Neuronal stem cell (in vitro differentiated cells): ENCODE measurements around the gene RGS5.

Experiments used
- DNase-seq: peaks from one replicate; pipeline ENCODE4 v3.0.0-alpha.2; 2013; ENCODE audit warnings: low spot score
- H2AFZ ChIP-seq: one replicate; pipeline ENCODE4 v1.6.1; 2013; ENCODE audit warnings: mild to moderate bottlenecking, low read length, inconsistent platforms
- H2AK5ac ChIP-seq: 2 replicates; pipeline ENCODE4 v1.6.1; 2013; ENCODE audit warnings: low read depth, mild to moderate bottlenecking, inconsistent platforms, low read length, moderate library complexity, mixed read lengths
- H2BK120ac ChIP-seq: 2 replicates; pipeline ENCODE4 v1.6.1; 2013; ENCODE audit warnings: low read depth, mild to moderate bottlenecking, inconsistent platforms, low read length, moderate library complexity, mixed read lengths
- H2BK12ac ChIP-seq: one replicate; pipeline ENCODE4 v1.6.1; 2013; ENCODE audit warnings: low read length, inconsistent platforms
- H2BK15ac ChIP-seq: 2 replicates; pipeline ENCODE4 v1.6.1; 2013; ENCODE audit warnings: mild to moderate bottlenecking, low read length, inconsistent platforms, mixed read lengths
- H2BK5ac ChIP-seq: one replicate; pipeline ENCODE4 v1.6.1; 2013; ENCODE audit warnings: inconsistent platforms, mild to moderate bottlenecking, low read length, moderate library complexity
- H3K14ac ChIP-seq: one replicate; pipeline ENCODE4 v1.6.1; 2013; ENCODE audit warnings: low read length, inconsistent platforms
- H3K18ac ChIP-seq: 2 replicates; pipeline ENCODE4 v1.6.1; 2013; ENCODE audit warnings: low read length, inconsistent platforms
- H3K23ac ChIP-seq: 2 replicates; pipeline ENCODE4 v1.6.1; 2013; ENCODE audit warnings: low read depth, mild to moderate bottlenecking, mixed read lengths, low read length, inconsistent platforms; ENCODE audit not compliant: poor library complexity
- H3K27ac ChIP-seq: replicated peaks from 3 replicates; pipeline ENCODE4 v1.5.1; 2013; ENCODE audit warnings: low read length, inconsistent platforms
- H3K27me3 ChIP-seq, 3 experiments: 2 replicates each; pipeline ENCODE4 v1.6.1; 2013; ENCODE audit warnings: low read length in 3 of 3, mild to moderate bottlenecking in 2 of 3, inconsistent platforms in 1 of 3, low read depth in 1 of 3, mixed read lengths in 1 of 3, moderate library complexity in 1 of 3; ENCODE audit not compliant: control insufficient read depth in 3 of 3, insufficient read depth in 3 of 3
- H3K36me3 ChIP-seq, 2 donors: replicated peaks in 1 of 2; 2 replicates each; pipeline ENCODE4 v1.6.1; 2013; ENCODE audit warnings: low read length in 2 of 2; ENCODE audit not compliant: control insufficient read depth in 2 of 2, insufficient read depth in 2 of 2
- H3K4ac ChIP-seq: 2 replicates; pipeline ENCODE4 v1.6.1; 2013; ENCODE audit warnings: inconsistent platforms, mild to moderate bottlenecking, low read length, moderate library complexity
- H3K4me1 ChIP-seq, 2 donors: 1 replicate in 1 of 2; 2 replicates in 1 of 2; pipeline ENCODE4 v1.6.1; 2013; ENCODE audit warnings: low read length in 2 of 2, low read depth in 1 of 2; ENCODE audit not compliant: control insufficient read depth in 2 of 2, insufficient read depth in 1 of 2
- H3K4me2 ChIP-seq: one replicate; pipeline ENCODE4 v1.6.1; 2013; ENCODE audit warnings: mild to moderate bottlenecking, low read length, inconsistent platforms; ENCODE audit not compliant: insufficient read depth, poor library complexity, severe bottlenecking
- H3K4me3 ChIP-seq, 2 donors: 2 replicates each; pipeline ENCODE4 v1.5.1; 2013; ENCODE audit warnings: low read length in 2 of 2, mild to moderate bottlenecking in 2 of 2, inconsistent platforms in 1 of 2, moderate library complexity in 1 of 2
- H3K79me1 ChIP-seq: one replicate; pipeline ENCODE4 v1.6.1; 2013; ENCODE audit warnings: low read depth, mild to moderate bottlenecking, inconsistent platforms, low read length, moderate library complexity
- H3K9ac ChIP-seq: one replicate; pipeline ENCODE4 v1.6.1; 2013; ENCODE audit warnings: mild to moderate bottlenecking, low read depth, low read length, inconsistent platforms; ENCODE audit not compliant: poor library complexity
- H3K9me3 ChIP-seq, 2 donors: replicated peaks in 1 of 2; 2 replicates each; pipeline versions ENCODE3 to v1.6.1; 2013; ENCODE audit warnings: low read length in 2 of 2, mild to moderate bottlenecking in 2 of 2, inconsistent platforms in 1 of 2, low read depth in 1 of 2, mixed read lengths in 1 of 2, moderate library complexity in 1 of 2; ENCODE audit not compliant: control insufficient read depth in 2 of 2, insufficient read depth in 1 of 2
- H4K8ac ChIP-seq: one replicate; pipeline ENCODE4 v1.6.1; 2013; ENCODE audit warnings: low read depth, mild to moderate bottlenecking, inconsistent platforms, low read length, moderate library complexity
- H4K91ac ChIP-seq: one replicate; pipeline ENCODE4 v1.6.1; 2013; ENCODE audit warnings: low read length, low read depth, mild to moderate bottlenecking, inconsistent platforms; ENCODE audit not compliant: poor library complexity
- WGBS, 2 donors: extraction: QIAGEN DNeasy Blood & Tissue Kit; methylation state at CpG; one replicate each; pipeline ENCODE4 v1.1.7; 2013; ENCODE audit warnings: missing lambda C conversion rate in 2 of 2, mixed read lengths in 1 of 2; ENCODE audit not compliant: insufficient read length in 2 of 2, insufficient replicate concordance in 1 of 2; ENCODE audit errors: extremely low coverage in 2 of 2; 5-methylcytosine and 5-hydroxymethylcytosine counted together

RGS5 gene

DNA sequence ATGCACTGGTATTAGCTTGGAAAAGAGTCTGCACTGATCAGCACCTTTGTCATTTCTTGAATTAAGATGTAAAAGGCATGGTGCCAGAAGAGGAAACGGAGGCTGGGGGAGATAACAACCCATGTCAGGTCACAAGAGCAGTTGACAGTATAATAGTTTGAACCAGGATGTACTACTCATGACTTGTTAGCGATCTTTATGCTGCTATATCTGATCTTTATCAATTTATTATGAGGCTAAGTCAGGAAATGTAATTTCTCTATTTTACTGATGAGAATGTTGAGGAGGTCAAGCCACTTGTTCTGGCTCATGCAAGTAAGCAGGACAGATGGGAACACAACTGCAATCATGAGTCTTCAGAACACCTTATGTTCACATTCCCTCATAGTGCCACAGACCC lies 41.4 kb downstream of the RGS5 start:
- Histone ChIP-seq H3K27me3 (no peaks in the 10 kb centered on the region), H2BK5ac (no peak overlapping the region), H4K8ac (no peak overlapping the region), H3K14ac (no peak overlapping the region), H3K4ac (no peak overlapping the region), H3K9me3 (no peaks in the 10 kb centered on the region), H2BK12ac (no peak overlapping the region), H4K91ac (no peak overlapping the region), H3K18ac (no peak overlapping the region), H3K79me1 (no peaks in the 10 kb centered on the region), H3K27ac (no peak overlapping the region), H3K4me1 (no peaks in the 10 kb centered on the region), H3K4me3 (no peak overlapping the region), H2BK120ac (no peak overlapping the region), H2AFZ (no peak overlapping the region), H3K9ac (no peak overlapping the region), H2BK15ac (no peak overlapping the region), H3K36me3 (no peaks in the 10 kb centered on the region), H3K23ac (no peak overlapping the region), H3K4me2 (no peak overlapping the region), H2AK5ac (no peak overlapping the region)
- WGBS, 2 donors, result no CpG with 5 or more reads among the region's 2 CpGs
- no peak for DNase-seq

DNA sequence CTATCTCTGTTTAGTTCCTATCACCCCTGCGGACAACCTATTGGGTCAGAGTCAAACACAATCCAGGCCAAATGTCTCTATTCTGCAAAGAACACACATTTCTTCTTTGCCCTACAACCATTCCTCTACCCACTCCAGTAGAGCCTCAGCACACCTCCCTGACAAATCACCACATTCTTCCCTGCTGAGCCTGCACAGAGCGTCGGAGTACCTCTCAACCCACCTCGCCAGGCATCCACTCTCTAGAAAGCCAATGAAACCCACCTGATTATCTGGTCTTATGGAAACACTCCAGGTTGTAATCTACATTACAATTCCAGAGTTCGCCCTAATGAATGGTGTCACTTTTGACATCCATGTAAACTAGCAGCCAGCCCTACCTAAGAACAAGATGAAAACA lies 47.1 kb downstream of the RGS5 start:
- H3K23ac ChIP-seq, result no peak overlapping the region
- H3K9me3 ChIP-seq, result no peaks in the 10 kb centered on the region
- H2BK12ac ChIP-seq, result no peak overlapping the region
- H3K79me1 ChIP-seq, result no peaks in the 10 kb centered on the region
- H3K36me3 ChIP-seq, result peaks cover 0 to 7% of the 10 kb centered on the region in 2 donors
- no peak overlapping the region for H3K4me2 ChIP-seq
- no peak overlapping the region for H3K9ac ChIP-seq
- WGBS, 2 donors, result no CpG with 5 or more reads among the region's 5 CpGs
- H3K4ac ChIP-seq, result no peak overlapping the region
- no peak overlapping the region for H2BK5ac ChIP-seq
- no peak overlapping the region for H2AK5ac ChIP-seq
- H3K14ac ChIP-seq, result no peak overlapping the region
- H2BK15ac ChIP-seq, result no peak overlapping the region
- no peak overlapping the region for H4K91ac ChIP-seq
- no peaks in the 10 kb centered on the region for H3K27me3 ChIP-seq
- H3K18ac ChIP-seq, result no peak overlapping the region
- H3K27ac ChIP-seq, result no peak overlapping the region
- peaks cover 0 to 1% of the 10 kb centered on the region in 2 donors for H3K4me1 ChIP-seq
- H3K4me3 ChIP-seq, result no peak overlapping the region
- no peak for DNase-seq
- no peak overlapping the region for H2BK120ac ChIP-seq
- H4K8ac ChIP-seq, result no peak overlapping the region
- H2AFZ ChIP-seq, result no peak overlapping the region

- no peak overlapping the region for H2BK15ac ChIP-seq
- no peak overlapping the region for H3K4ac ChIP-seq
- no peak overlapping the region for H3K9ac ChIP-seq
- peaks cover 0 to 7% of the 10 kb centered on the region in 2 donors for H3K36me3 ChIP-seq
- no peak for DNase-seq
- H2BK12ac ChIP-seq, result no peak overlapping the region
- H3K27me3 ChIP-seq, result no peaks in the 10 kb centered on the region
- no peak overlapping the region for H3K23ac ChIP-seq
- H2BK120ac ChIP-seq, result no peak overlapping the region
- no peak overlapping the region for H2AFZ ChIP-seq
- no peak overlapping the region for H3K4me3 ChIP-seq
- H3K14ac ChIP-seq, result no peak overlapping the region
- H3K4me2 ChIP-seq, result no peak overlapping the region
- no peaks in the 10 kb centered on the region for H3K79me1 ChIP-seq
- no peaks in the 10 kb centered on the region for H3K4me1 ChIP-seq
- no peak overlapping the region for H4K91ac ChIP-seq
- H3K27ac ChIP-seq, result no peak overlapping the region
- no CpG with 5 or more reads among the region's 2 CpGs for WGBS, 2 donors
- H2AK5ac ChIP-seq, result no peak overlapping the region
- no peak overlapping the region for H3K18ac ChIP-seq
- H4K8ac ChIP-seq, result no peak overlapping the region
- no peak overlapping the region for H2BK5ac ChIP-seq
- H3K9me3 ChIP-seq, result no peaks in the 10 kb centered on the region
Observed at GRCh38 chr1:163148911-163149310, 53.8 kb downstream of the RGS5 start.

- H3K27me3 ChIP-seq, result no peaks in the 10 kb centered on the region
- H3K9ac ChIP-seq, result no peak overlapping the region
- H2AFZ ChIP-seq, result no peak overlapping the region
- H4K8ac ChIP-seq, result no peak overlapping the region
- H3K4me3 ChIP-seq, result no peak overlapping the region
- no peak overlapping the region for H2BK120ac ChIP-seq
- H2AK5ac ChIP-seq, result no peak overlapping the region
- H3K4me2 ChIP-seq, result no peak overlapping the region
- H2BK12ac ChIP-seq, result no peak overlapping the region
- H3K14ac ChIP-seq, result no peak overlapping the region
- H3K9me3 ChIP-seq, result no peaks in the 10 kb centered on the region
- no peak for DNase-seq
- peaks cover 0 to 3% of the 10 kb centered on the region in 2 donors for H3K36me3 ChIP-seq
- no peak overlapping the region for H3K23ac ChIP-seq
- H3K4ac ChIP-seq, result no peak overlapping the region
- no peak overlapping the region for H3K18ac ChIP-seq
- no peak overlapping the region for H2BK15ac ChIP-seq
- no CpG with 5 or more reads among the region's 3 CpGs for WGBS, 2 donors
- H4K91ac ChIP-seq, result no peak overlapping the region
- no peaks in the 10 kb centered on the region for H3K79me1 ChIP-seq
- no peak overlapping the region for H3K27ac ChIP-seq
- H3K4me1 ChIP-seq, result no peaks in the 10 kb centered on the region
- no peak overlapping the region for H2BK5ac ChIP-seq
Observed at GRCh38 chr1:163147019-163147418, 55.7 kb downstream of the RGS5 start.
